ENCODE data around the gene ZBTB33.

- TF ChIP-seq, protein P1, sequence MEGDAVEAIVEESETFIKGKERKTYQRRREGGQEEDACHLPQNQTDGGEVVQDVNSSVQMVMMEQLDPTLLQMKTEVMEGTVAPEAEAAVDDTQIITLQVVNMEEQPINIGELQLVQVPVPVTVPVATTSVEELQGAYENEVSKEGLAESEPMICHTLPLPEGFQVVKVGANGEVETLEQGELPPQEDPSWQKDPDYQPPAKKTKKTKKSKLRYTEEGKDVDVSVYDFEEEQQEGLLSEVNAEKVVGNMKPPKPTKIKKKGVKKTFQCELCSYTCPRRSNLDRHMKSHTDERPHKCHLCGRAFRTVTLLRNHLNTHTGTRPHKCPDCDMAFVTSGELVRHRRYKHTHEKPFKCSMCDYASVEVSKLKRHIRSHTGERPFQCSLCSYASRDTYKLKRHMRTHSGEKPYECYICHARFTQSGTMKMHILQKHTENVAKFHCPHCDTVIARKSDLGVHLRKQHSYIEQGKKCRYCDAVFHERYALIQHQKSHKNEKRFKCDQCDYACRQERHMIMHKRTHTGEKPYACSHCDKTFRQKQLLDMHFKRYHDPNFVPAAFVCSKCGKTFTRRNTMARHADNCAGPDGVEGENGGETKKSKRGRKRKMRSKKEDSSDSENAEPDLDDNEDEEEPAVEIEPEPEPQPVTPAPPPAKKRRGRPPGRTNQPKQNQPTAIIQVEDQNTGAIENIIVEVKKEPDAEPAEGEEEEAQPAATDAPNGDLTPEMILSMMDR (IDR thresholded peaks at IDR 0.05) = no peak
- no peak for TF ChIP-seq POLR2A (IDR thresholded peaks at IDR 0.05)
- no peak for TF ChIP-seq POLR2AphosphoS5 (IDR thresholded peaks at IDR 0.05)
Observed at GRCh38 chrX:120228187-120228908, 22.3 kb upstream of the ZBTB33 start.

Measured in transverse colon (tissue), 4 donors.